DND-41 (cell line): ENCODE data around the gene MTX1.

ENCODE experiments used
- CTCF ChIP-seq: IDR thresholded peaks from 2 replicates; pipeline ENCODE4 v1.5.1; 2012; ENCODE audit warnings: borderline replicate concordance, low read length, moderate library complexity, mild to moderate bottlenecking; ENCODE audit not compliant: poor library complexity, severe bottlenecking; ENCODE audit errors: extremely low read depth
- EZH2 ChIP-seq: IDR thresholded peaks from 3 replicates; pipeline ENCODE4 v1.6.1; 2012; ENCODE audit warnings: borderline replicate concordance, low read depth, mild to moderate bottlenecking, moderate library complexity, low read length, inconsistent platforms; ENCODE audit not compliant: severe bottlenecking

- no peak for TF ChIP-seq EZH2
- peak; percentile 99 for TF ChIP-seq CTCF
Measured at GRCh38 chr1:155172732-155173477, 35.6 kb upstream of the MTX1 start, which contains the start of gene KRTCAP2.
